Spleen (tissue), 7 donors: ENCODE data around the gene OR51E2.

Experiments used
- CTCF ChIP-seq, 11 experiments: fragments of 200-600 bp in 7 of 11; fragments of 450-650 bp in 4 of 11; sonication (generic) in 4 of 11; IDR thresholded peaks in 8 of 11; conservative IDR thresholded peaks in 3 of 11; 1 replicate in 7 of 11; 2 replicates in 4 of 11; pipeline versions ENCODE4 v1.4.0 to v1.8.0; 2016 to 2021; ENCODE audit warnings: antibody characterized with exemption in 11 of 11, inconsistent platforms in 4 of 11, mild to moderate bottlenecking in 1 of 11
- POLR2A ChIP-seq, 3 donors: fragments of 450-650 bp; IDR thresholded peaks; one replicate each; pipeline ENCODE4 v1.5.1; 2017; ENCODE audit warnings: antibody characterized with exemption in 3 of 3, mild to moderate bottlenecking in 1 of 3
- POLR2AphosphoS5 ChIP-seq, 3 donors: sonication (generic); formaldehyde crosslinking; IDR thresholded peaks; one replicate each; pipeline ENCODE4 v1.5.1; 2017; ENCODE audit warnings: antibody characterized with exemption in 3 of 3
- donor health status: DM: no; HTN: no; CAD: no; lungs with moderate emphysema.
- donor health status: DM: no; HTN: no; CAD: no.
- donor health status: DM: no; HTN: no; CAD: no.

- no peak for TF ChIP-seq CTCF (IDR thresholded peaks at IDR 0.05 in 8 of 11, conservative IDR thresholded peaks at IDR 0.05 in 3 of 11)
- TF ChIP-seq POLR2A (IDR thresholded peaks at IDR 0.05), result no peak
- no peak for TF ChIP-seq POLR2AphosphoS5 (IDR thresholded peaks at IDR 0.05)
These were observed 7.2 kb upstream of the OR51E2 start for GRCh38 chr11:4704790-4705334.
